K562 (cell line): ENCODE data around the gene SH3BP5L. TPM values are rescaled to one million over a fixed set of nuclear protein-coding genes. Genes with fewer than 3 reads are reported as not detected.
"Not testable (repeated sequence)": the region's sequence is repeated elsewhere in the genome, so short reads cannot be mapped to it uniquely, and the experiment has no call there.

ENCODE experiments used
- ATAC-seq: fragments of 200-7000 bp; cut with Tn5 transposase; 3 replicates; pipeline ENCODE4 v1.9.1; 2020; ENCODE audit warnings: moderate library complexity
- BruUV-seq: library from RNA; stranded (reverse); fragments of 400-500 nt; replicated peaks from 2 replicates; lab custom pipeline; 2021; lab: Mats Ljungman, UMichigan
- CTCF ChIA-PET: fragments of 300-600 bp; formaldehyde crosslinking; extraction: SDS; loops from one replicate; lab custom pipeline; 2021; ENCODE audit warnings: low intra/inter-chr PET ratio; lab: Yijun Ruan, JAX
- POLR2A ChIA-PET: fragments of 300-600, 350-650 bp; sonication (Branson Sonifier 250); formaldehyde crosslinking; extraction: SDS; loops from one replicate; lab custom pipeline; 2021; ENCODE audit warnings: antibody characterized with exemption, inconsistent platforms; lab: Yijun Ruan, JAX
- DNase-seq, 4 experiments: peaks; one replicate each; pipeline versions ENCODE4 v3.0.0 to v3.0.0-alpha.2; 2011 to 2018; ENCODE audit warnings: low spot score in 3 of 4, mixed read lengths in 3 of 4; ENCODE audit errors: extremely low read depth in 1 of 4
- FAIRE-seq: peaks from 2 replicates; lab custom pipeline; 2011; peaks lifted over from hg19 to GRCh38; lab: Jason Lieb, UNC
- H2AFZ ChIP-seq: 2 replicates; pipeline ENCODE4 v1.6.0; 2011; ENCODE audit warnings: low read depth, low read length, control low read depth, inconsistent platforms
- H3K27ac ChIP-seq: fragments of 200-600 bp; 3 replicates; pipeline ENCODE4 v1.8.0; 2011; ENCODE audit warnings: low read depth, mild to moderate bottlenecking, control low read depth, inconsistent platforms, low read length, moderate library complexity, mixed read lengths; ENCODE audit errors: extremely low read depth
- H3K27me3 ChIP-seq, 2 experiments: fragments of 300-600 bp in 1 of 2; 2 replicates in 1 of 2; 3 replicates in 1 of 2; pipeline versions ENCODE4 v1.6.0 to v1.8.0; 2011; ENCODE audit warnings: inconsistent platforms in 2 of 2, low read length in 2 of 2, mild to moderate bottlenecking in 1 of 2, mixed read lengths in 1 of 2, moderate library complexity in 1 of 2; ENCODE audit not compliant: control insufficient read depth in 2 of 2, insufficient read depth in 2 of 2
- H3K36me3 ChIP-seq: fragments of 300-600 bp; 3 replicates; pipeline ENCODE4 v1.8.0; 2011; ENCODE audit warnings: mild to moderate bottlenecking, low read length, inconsistent platforms; ENCODE audit not compliant: control insufficient read depth, insufficient read depth
- H3K4me1 ChIP-seq, 2 experiments: fragments of 200-600 bp in 1 of 2; replicated peaks in 1 of 2; 2 replicates in 1 of 2; 3 replicates in 1 of 2; pipeline versions ENCODE4 v1.5.1 to v1.8.0; 2011; ENCODE audit warnings: inconsistent platforms in 2 of 2, low read length in 2 of 2, mild to moderate bottlenecking in 1 of 2, mixed read lengths in 1 of 2, moderate library complexity in 1 of 2; ENCODE audit not compliant: control insufficient read depth in 2 of 2, insufficient read depth in 2 of 2
- H3K4me2 ChIP-seq: 2 replicates; pipeline ENCODE4 v1.6.1; 2011; ENCODE audit warnings: low read length, control low read depth, inconsistent platforms, mixed read lengths; ENCODE audit not compliant: insufficient read depth
- H3K4me3 ChIP-seq: fragments of 200-600 bp; sonication (generic), shearing (Covaris generic); 2 replicates; pipeline ENCODE4 v1.5.1; 2016; ENCODE audit warnings: control low read depth, inconsistent platforms
- H3K79me2 ChIP-seq: fragments of 200-600 bp; 3 replicates; pipeline ENCODE4 v1.8.0; 2011; ENCODE audit warnings: low read length, inconsistent platforms; ENCODE audit not compliant: control insufficient read depth, insufficient read depth
- H3K9ac ChIP-seq, 2 experiments: 2 replicates each; pipeline versions ENCODE4 v1.6.0 to v1.6.1; 2011; ENCODE audit warnings: low read depth in 2 of 2, low read length in 2 of 2, control low read depth in 1 of 2, inconsistent platforms in 1 of 2, mild to moderate bottlenecking in 1 of 2, mixed read lengths in 1 of 2; ENCODE audit not compliant: insufficient read depth in 1 of 2
- H3K9me1 ChIP-seq: one replicate; pipeline ENCODE4 v1.6.0; 2011; ENCODE audit warnings: inconsistent platforms, mild to moderate bottlenecking, low read length, moderate library complexity; ENCODE audit not compliant: control insufficient read depth, insufficient read depth
- H3K9me3 ChIP-seq: replicated peaks from 2 replicates; pipeline ENCODE4 v1.5.1; 2011; ENCODE audit warnings: low read depth, low read length, inconsistent platforms; ENCODE audit not compliant: control insufficient read depth, insufficient read depth
- H4K20me1 ChIP-seq: replicated peaks from 2 replicates; pipeline ENCODE4 v1.6.1; 2011; ENCODE audit warnings: low read length, inconsistent platforms, mixed read lengths; ENCODE audit not compliant: control insufficient read depth, insufficient read depth
- CBFA2T3 ChIP-seq: fragments of 450-650 bp; IDR thresholded peaks from 2 replicates; pipeline ENCODE4 v1.6.1; 2017
- ETV1 ChIP-seq: fragments of 450-650 bp; conservative IDR thresholded peaks from 2 replicates; pipeline ENCODE4 v1.6.1; 2016; ENCODE audit warnings: missing genetic modification characterization, control low read depth, low read depth, missing compliant biosample characterization
- ZFP36 ChIP-seq: fragments of 150-350 bp; IDR thresholded peaks from 2 replicates; pipeline ENCODE4 v1.6.1; 2018; ENCODE audit warnings: low read length, low read depth; ENCODE audit not compliant: partially characterized antibody
- ZNF354B ChIP-seq: fragments of 250-450 bp; sonication (Bioruptor Pico); IDR thresholded peaks from 2 replicates; pipeline ENCODE4 v1.4.0; 2020
- WGBS: fragments of 100-300 bp; shearing (Covaris generic); methylation state at CpG from one replicate; pipeline ENCODE4 v1.1.6; 2016; ENCODE audit warnings: low coverage, mixed read lengths; ENCODE audit not compliant: insufficient coverage; ENCODE audit errors: missing lambda C conversion rate; 5-methylcytosine and 5-hydroxymethylcytosine counted together
- in situ Hi-C: fragments of 300-500 bp; cut with MboI; formaldehyde crosslinking; loops from 4 replicates; pipeline ENCODE4 v1.15.0; 2018; ENCODE audit warnings: inconsistent platforms, mixed read lengths
- intact Hi-C: fragments of 100-400 bp; cut with micrococcal nuclease; formaldehyde crosslinking; loops from 2 replicates; pipeline ENCODE4 v1.14.2; 2022
- polyA plus RNA-seq, 8 experiments: library from polyadenylated mRNA; depleted of rRNA in 4 of 8; stranded (reverse) in 5 of 8; unstranded in 3 of 8; fragments of >200 nt; fragmentation: Nextera tagmentation in 2 of 8; fragmentation: Illumina TruSeq in 1 of 8; extraction: Ambion mirVana in 2 of 8; extraction: Trizol in 1 of 8; gene quantifications; 2 replicates each; pipeline versions ENCODE4 v1.2.1 to v1.2.3, GENCODE V29; 2011 to 2014; ENCODE audit warnings: inconsistent platforms in 1 of 8, missing spikeins in 1 of 8
- total RNA-seq, 7 experiments: library from RNA; depleted of rRNA in 6 of 7; stranded (reverse); fragments of >200 nt in 6 of 7; fragmentation: Illumina TruSeq in 2 of 7; extraction: Trizol in 2 of 7; gene quantifications; 2 replicates each; pipeline versions ENCODE4 v1.2.1 to v1.2.3, GENCODE V29; 2011 to 2021; ENCODE audit warnings: low replicate concordance in 1 of 7
- TF ChIP-seq, protein P1 (sequence below), 2 experiments: IDR thresholded peaks in 1 of 2; conservative IDR thresholded peaks in 1 of 2; 2 replicates each; pipeline ENCODE4 v1.6.1; 2016; ENCODE audit warnings: low read depth in 2 of 2, mild to moderate bottlenecking in 1 of 2, missing compliant biosample characterization in 1 of 2, missing genetic modification characterization in 1 of 2, moderate library complexity in 1 of 2

Gene SH3BP5L
- total and polyA plus RNA-seq, 9 of the 15 experiments (the other 6 are each of a cell fraction or from before 2014, with no cell fraction given), result 1.9 to 26.5 (median 15.8) TPM

DNA sequence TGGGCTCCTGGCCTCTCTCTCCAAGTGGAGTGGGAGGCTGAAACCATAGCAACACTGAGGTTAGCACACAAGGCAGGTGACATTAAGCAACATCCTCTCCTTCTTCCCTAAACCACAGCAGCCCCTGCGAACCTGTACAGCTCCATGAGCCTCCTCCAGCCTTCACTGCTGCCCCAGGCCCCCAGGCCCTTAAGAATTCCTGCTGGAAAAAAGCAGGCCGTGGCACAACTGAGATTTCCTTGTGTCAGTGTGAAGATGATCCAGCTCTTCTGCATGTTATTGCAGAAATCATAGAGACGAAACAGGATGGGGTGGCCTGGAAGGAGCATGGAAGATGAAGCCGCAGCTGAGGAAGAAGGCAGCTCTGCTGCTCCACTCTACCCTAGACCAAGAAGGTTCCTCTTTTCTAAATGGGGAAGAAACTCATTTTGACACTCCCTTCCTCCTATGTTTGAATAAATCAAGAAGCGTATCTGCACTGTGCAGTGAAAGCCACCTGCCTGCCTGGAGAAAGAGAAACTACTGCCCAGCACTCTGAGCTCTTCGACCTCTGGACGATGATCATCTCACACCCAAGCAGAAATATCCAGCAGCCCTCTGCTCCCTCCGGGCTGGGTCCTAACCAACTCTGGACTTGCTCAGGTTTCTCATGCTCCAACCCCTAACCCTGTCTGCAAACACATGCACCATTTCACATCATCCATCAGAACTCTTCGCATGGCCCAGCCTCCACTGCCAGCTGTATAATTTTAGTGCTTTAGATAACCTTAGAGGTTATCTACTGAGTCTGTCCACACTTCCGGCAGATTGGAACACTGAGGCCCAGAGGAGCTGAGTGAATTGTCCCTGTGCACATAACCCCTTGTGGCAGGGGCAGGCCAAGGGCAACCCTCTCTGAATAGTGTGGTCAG is 20.7 kb downstream of the SH3BP5L start:
- ATAC-seq (peak; percentile 37), DNase-seq (peak in 1 of 4 experiments; percentile 5), FAIRE-seq (no peak)
- H2AFZ ChIP-seq, result no peak overlapping the region
- in situ Hi-C loops (no loop called here), intact Hi-C loops (loop anchor here (5.0 kb wide), 3 partner anchors 48 to 973 kb away; partner anchors contain the start of gene LYPD8)
- no peaks in the 10 kb centered on the region for H3K79me2 ChIP-seq
- H3K9me3 ChIP-seq, result no peaks in the 10 kb centered on the region; the same call in 1 of the 2 replicates
- H4K20me1 ChIP-seq, result no peaks in the 10 kb centered on the region; the same call in 1 of the 2 replicates
- peak overlapping the region; percentile 6; the same call in 1 of the 2 replicates for H3K4me2 ChIP-seq
- no peaks in the 10 kb centered on the region for H3K9me1 ChIP-seq
- peaks cover 10 to 11% of the 10 kb centered on the region in 2 experiments; a peak in 2 of 5 replicates for H3K4me1 ChIP-seq
- WGBS, result under 1% methylated on average over 10 of the region's 10 CpGs
- no peak overlapping the region; a peak in 1 of 4 replicates for H3K9ac ChIP-seq
- TF ChIP-seq ZFP36 (peak; percentile 32), ETV1 (tag) (0 out of 2 replicates have a peak, but pooled peaks have one; percentile 37), ZNF354B (CRISPR knock-in tag) (no peak), CBFA2T3 (peak; percentile 38)
- TF ChIP-seq, protein P1, sequence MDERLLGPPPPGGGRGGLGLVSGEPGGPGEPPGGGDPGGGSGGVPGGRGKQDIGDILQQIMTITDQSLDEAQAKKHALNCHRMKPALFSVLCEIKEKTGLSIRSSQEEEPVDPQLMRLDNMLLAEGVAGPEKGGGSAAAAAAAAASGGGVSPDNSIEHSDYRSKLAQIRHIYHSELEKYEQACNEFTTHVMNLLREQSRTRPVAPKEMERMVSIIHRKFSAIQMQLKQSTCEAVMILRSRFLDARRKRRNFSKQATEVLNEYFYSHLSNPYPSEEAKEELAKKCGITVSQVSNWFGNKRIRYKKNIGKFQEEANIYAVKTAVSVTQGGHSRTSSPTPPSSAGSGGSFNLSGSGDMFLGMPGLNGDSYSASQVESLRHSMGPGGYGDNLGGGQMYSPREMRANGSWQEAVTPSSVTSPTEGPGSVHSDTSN (CRISPR knock-in tag; IDR thresholded peaks at IDR 0.05; ENCODE audit: low read depth), result no peak
- TF ChIP-seq, protein P1 (tag; conservative IDR thresholded peaks at IDR 0.05; ENCODE audit: low read depth), result 0 out of 2 replicates have a peak, but pooled peaks have one; percentile 11
- ChIA-PET POLR2A (interaction anchor here (0.8 to 1.8 kb wide), 4 partner anchors 9 to 36 kb away, joined by 3 to 5 read pairs (median 3); no protein-coding TSS in a partner anchor), CTCF (interaction anchor here (0.5 to 3.0 kb wide), 3 partner anchors 397 to 401 kb away, joined by 3 to 39 read pairs (median 3); no protein-coding TSS in a partner anchor)
- peaks cover 7 to 20% of the 10 kb centered on the region in 2 experiments; a peak in 4 of 5 replicates for H3K27me3 ChIP-seq
- no TSS peak for BruUV-seq
- no peak overlapping the region for H3K27ac ChIP-seq
- no peaks in the 10 kb centered on the region for H3K36me3 ChIP-seq
- no peak overlapping the region for H3K4me3 ChIP-seq

DNA sequence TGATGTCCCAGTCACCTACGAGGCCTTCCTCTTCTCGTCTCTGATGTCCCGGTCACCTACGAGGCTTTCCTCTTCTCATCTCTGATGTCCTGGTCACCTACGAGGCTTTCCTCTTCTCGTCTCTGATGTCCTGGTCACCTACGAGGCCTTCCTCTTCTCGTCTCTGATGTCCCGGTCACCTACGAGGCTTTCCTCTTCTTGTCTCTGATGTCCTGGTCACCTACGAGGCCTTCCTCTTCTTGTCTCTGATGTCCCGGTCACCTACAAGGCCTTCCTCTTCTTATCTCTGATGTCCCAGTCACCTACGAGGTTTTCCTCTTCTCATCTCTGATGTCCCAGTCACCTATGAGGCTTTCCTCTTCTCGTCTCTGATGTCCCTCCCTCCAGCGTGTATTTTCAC is 22.2 kb downstream of the SH3BP5L start:
- H3K9me1 ChIP-seq, H3K27ac ChIP-seq, FAIRE-seq, intact Hi-C loops, H3K79me2 ChIP-seq, H3K36me3 ChIP-seq, in situ Hi-C loops, H3K9me3 ChIP-seq, H3K4me2 ChIP-seq, H3K9ac ChIP-seq, H3K4me3 ChIP-seq, CTCF ChIA-PET, ATAC-seq, BruUV-seq, H4K20me1 ChIP-seq, H2AFZ ChIP-seq: not testable (repeated sequence)
- peak in 1 of 4 experiments; percentile 3 for DNase-seq
- POLR2A ChIA-PET, result interaction anchor here (0.7 kb wide), 1 partner anchor 44 kb away, joined by 3 read pairs; no protein-coding TSS in a partner anchor
- WGBS, result 5% methylated on average over 13 of the region's 15 CpGs
- Histone ChIP-seq H3K4me1 (peaks cover 10 to 11% of the 10 kb centered on the region in 2 experiments; a peak in 2 of 5 replicates), H3K27me3 (peaks cover 10 to 20% of the 10 kb centered on the region in 2 experiments; a peak in 4 of 5 replicates)
